GM19351 (cell line): ENCODE measurements around the gene CPED1.
"Not testable (repeated sequence)": the region's sequence is repeated elsewhere in the genome, so short reads cannot be mapped to it uniquely, and the experiment has no call there.

Source experiments
- ATAC-seq: cut with Tn5 transposase; IDR thresholded peaks from one replicate; pipeline ENCODE4 v1.9.1; 2021; ENCODE audit warnings: mild to moderate bottlenecking, moderate library complexity; ENCODE audit not compliant: unreplicated experiment

The CPED1 gene

GRCh38 chr7:121219026-121219425, 230.5 kb downstream of the CPED1 start:
- no peak for ATAC-seq

DNA sequence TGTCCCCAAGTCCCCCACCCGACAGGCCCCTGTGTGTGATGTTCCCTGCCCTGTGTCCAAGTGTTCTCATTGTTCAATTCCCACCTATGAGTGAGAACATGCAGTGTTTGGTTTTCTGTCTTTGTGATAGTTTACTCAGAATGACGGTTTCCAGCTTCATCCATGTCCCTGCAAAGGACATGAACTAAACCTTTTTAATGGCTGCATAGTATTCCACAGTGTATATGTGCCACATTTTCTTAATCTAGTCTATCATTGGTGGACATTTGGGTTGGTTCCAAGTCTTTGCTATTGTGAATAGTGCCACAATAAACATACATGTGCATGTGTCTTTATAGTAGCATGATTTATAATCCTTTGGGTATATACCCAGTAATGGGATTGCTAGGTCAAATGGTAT, 232.6 kb downstream of the CPED1 start:
- not testable (repeated sequence) for ATAC-seq

DNA sequence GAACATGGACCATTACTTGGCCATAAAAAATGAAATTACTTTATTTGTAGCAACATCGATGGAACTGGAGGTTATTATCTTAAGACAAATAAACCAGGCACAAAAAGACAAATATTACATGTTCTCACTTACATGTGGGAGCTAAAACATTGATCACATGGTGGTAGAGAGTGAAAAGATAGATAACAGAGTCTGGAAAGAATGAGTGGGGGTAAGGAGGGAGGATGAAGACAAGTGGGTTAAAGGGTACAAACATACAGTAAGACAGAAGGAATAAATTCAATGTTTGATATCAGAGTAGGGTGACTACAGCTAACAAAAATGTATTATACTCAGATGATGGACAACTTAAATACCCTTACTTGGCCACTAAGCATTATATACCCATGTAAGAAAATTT, 240.3 kb downstream of the CPED1 start:
- no peak for ATAC-seq

- ATAC-seq, result no peak
These were observed 246.7 kb downstream of the CPED1 start for GRCh38 chr7:121235201-121235600.

DNA sequence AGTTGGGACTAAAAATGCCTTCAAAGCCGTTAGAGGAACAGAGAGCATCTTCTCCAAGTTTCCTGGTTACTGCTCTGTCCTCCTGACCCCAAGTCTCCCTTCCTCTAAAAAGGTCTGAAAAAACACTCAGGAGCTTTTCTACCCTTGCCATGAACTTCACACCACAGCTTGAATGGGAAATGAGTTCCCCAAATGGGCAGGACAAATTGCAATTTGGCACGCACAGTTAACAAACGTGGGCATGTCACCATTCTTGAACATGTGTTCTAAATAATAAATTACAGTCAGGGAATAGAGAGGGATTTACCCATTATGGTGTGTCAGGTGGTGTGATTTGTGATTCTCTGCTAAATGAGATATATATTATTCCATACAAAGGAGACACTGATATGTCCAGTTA, 249.1 kb downstream of the CPED1 start:
- ATAC-seq, result no peak

DNA sequence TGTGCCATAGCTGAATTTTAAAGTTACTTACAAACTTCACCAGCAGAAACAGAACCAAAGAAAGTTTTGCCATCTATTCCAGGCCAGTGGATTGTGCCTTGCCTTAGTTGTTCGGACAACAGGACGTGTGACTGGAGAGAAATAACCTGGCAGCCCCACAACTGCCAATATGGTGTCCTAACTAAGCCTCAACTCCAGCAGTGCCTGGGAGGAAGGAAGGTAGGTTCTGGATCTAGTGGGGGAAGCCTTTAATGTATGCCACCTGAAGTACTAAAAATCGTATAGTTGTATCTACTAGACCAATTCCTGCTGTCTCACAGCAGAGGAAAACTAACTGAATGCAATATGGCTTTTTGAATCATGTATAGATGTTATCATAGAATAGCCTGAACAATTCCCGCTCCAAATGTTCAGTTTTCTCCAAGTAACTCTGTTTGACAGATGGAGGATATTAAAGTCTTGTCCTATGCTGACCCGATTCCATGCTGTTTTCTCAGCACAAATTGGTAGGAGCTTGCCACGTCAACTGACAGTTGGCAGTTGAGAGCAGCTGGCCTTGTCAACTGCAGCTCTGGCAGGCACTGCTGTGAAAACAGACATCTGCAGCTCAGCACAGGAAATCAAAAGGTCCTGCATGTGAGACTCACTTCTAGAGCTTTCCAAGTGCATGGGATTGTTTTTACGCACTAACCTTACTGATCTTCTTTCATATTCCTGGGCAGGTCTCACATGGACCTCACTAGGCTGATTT, 255.8 kb downstream of the CPED1 start:
- no peak for ATAC-seq

GRCh38 chr7:121251367-121251766, 262.9 kb downstream of the CPED1 start:
- not testable (repeated sequence) for ATAC-seq

- ATAC-seq, result not testable (repeated sequence)
These were observed 264.2 kb downstream of the CPED1 start for GRCh38 chr7:121252523-121253235.

DNA sequence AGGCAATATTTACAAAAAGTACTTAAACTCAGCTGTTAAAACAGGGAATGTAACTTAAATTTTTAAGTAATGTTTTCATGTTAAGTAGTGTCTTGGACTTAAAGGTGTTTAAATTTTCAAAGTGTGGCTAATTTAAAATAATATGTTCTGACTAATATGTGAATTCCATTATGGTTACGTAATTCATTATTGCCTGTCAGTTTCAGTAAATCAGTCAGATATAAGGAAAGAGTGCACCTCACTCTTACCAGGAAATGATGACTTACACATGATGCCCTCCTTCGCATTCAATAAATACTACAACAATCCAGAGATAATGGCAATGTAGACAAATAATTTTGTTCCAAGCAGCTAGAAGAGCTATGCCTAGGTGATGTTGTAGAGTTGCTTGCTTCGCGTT, 271.3 kb downstream of the CPED1 start:
- ATAC-seq, result no peak

- no peak for ATAC-seq
These were observed 272.8 kb downstream of the CPED1 start for GRCh38 chr7:121261207-121261884.

DNA sequence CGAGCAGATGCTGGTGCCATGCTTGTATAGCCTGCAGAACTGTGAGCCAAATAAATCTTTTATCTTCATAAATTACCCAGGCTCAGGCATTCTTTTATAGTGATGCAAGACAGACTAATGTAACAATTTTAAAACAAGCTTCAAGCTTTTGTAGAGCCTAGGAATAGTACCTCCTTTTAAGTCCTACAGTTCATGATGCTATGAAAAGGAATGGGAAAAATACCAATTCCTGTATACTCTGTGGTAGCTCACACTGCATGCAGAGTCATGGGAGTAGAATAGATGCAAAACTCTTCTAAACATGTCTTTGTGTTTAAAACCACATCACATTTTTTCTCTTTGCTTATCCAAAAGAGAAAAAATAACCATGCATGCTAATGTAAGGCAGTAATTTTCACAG, 273.7 kb downstream of the CPED1 start:
- no peak for ATAC-seq

GRCh38 chr7:121262969-121263368, 274.5 kb downstream of the CPED1 start:
- ATAC-seq, result no peak

DNA sequence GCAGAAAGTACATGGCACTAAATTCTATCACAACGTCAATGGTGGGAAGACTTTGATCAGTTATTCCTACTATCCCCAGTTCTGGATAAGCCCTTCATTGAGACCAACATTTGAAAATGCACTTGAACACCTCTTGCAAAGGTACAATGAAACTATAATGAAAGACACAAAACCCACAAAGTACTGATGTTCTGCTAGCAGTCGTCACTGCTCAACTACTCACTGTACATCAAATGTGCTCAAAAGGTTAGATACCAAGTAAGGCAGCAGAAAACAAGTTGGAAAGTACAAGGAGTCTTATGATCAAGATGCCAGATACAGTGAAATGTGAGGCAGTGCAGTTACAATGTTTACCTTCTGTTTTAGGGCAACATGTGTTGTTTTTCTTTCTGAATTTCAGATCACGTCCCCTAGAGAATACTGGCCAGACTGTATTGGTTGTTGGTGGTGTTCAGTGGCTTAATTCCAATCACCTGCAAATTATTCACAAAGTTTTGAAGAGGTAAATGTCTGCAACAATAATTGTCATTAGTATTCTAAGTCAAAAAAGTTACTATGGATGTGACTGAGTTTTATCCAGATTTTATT, 277.9 kb downstream of the CPED1 start:
- ATAC-seq, result no peak

GRCh38 chr7:121267612-121268011, 279.1 kb downstream of the CPED1 start:
- no peak for ATAC-seq

- ATAC-seq, result no peak
These were observed 281.3 kb downstream of the CPED1 start for GRCh38 chr7:121269798-121270197.

DNA sequence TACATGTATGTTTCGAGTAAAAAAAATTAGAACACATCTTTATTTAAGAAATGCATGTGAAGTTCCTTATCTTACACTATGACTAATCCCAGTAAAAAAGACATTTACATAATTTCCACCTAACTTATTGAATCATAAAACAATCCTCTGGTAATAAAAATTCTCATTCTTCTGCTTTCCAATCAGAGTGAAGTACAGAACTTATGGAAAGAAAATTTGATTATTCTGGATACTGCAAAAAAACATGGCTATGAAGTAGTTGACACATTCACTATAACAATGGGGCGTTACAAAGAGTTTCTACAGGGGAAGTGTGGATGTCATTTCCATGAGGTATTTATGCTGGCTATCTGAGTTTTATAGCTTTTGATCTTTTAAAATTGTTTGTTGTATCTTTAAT, 282.6 kb downstream of the CPED1 start:
- no peak for ATAC-seq

DNA sequence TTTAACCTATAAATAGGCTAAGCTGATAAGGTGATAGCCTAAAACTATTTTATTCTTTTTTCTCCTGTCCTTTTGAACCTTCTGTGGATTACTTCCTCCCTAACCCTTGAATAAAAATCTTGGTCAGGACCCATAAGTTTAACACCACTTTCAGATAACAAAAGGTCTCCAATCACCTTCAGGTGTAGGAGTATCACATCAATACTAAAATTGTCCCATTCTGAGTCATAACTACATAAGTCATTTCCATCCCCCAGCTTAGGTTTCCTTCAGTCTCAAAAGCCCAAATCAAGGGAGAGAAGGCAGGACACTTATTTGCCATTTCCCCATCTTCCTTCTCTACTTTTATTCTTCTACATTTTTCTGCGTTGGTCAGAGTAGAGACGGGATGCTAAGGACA, 283.4 kb downstream of the CPED1 start:
- ATAC-seq, result peak; percentile 59

GRCh38 chr7:121272676-121273075, 284.2 kb downstream of the CPED1 start:
- no peak for ATAC-seq

DNA sequence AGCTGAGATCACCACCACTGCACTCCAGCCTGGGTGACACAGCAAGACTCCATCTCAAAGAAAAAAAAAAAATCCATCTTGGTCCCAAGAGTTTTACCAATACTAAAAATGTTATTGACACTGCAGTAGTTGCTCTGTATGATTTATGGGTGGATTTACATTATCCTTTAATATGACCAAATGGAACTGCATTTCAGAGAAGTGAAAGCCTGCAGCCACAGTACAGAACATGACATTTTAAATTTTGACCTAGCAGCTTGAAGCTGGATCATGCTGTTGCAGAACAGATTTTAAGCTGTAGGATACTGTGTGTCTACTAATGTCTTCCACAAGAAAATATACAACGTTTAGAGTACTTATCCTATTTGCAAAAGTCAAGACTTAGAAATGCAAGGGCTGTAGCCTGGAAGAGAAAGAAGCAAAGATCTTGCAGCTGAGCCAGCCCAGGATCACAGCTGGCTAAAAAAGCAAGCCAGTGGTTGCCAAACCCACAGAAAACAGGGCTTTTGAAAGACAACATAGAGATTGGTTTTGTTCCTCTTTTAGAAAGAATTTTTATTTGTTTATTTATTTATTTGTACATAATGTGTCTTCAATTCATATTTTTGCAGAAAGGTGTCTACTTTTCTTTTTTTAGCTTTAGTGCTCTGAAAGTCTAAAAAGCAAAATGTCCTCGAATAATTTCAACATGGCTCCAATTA, 285.1 kb downstream of the CPED1 start:
- ATAC-seq, result peak; percentile 39

DNA sequence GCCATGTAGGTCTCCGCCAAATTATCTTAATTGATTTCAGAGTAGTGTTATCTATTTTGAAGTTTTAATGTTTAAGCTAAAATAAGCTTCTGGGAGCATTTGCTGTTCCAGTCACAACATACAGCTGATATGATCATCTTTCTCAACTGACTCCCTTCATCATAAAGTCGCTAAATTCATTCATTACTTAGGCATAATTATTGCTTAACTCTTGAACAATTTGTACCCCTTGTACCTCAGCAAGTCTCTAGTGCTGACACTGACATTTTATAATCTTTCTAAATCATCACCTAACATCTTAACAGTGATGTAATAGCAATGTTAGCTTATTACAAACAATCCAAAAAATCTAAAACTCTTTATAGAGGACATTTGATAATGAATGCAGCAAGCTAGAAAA, 286.0 kb downstream of the CPED1 start:
- ATAC-seq, result no peak

DNA sequence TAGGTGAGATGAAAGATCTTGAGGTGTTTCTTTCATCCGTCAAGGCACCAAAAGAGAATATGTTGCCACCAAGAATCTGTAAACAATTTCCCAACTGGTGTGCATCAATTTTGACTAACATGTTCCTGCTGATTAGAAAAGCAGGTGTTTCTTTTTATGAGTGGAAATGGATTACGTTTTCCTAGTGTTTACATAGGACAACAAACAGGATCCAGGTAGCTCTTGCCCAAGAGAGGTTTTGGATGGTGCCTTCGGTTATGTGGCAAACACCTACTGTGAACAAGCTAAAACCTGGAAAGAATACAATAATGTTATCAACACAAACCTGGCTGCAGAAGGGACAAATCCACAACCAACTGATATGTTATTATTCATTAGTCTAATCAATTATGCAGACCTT, 286.7 kb downstream of the CPED1 start:
- ATAC-seq, result no peak
